ENCODE data around the gene KLLN. TPM values are rescaled to one million over a fixed set of nuclear protein-coding genes. Genes with fewer than 3 reads are reported as not detected.
"Not testable (repeated sequence)": the region's sequence is repeated elsewhere in the genome, so short reads cannot be mapped to it uniquely, and the experiment has no call there.

Gene KLLN
- total RNA-seq, 3 donors from 2014 or later, result 0.44 to 1.1 (median 0.66) TPM

DNA sequence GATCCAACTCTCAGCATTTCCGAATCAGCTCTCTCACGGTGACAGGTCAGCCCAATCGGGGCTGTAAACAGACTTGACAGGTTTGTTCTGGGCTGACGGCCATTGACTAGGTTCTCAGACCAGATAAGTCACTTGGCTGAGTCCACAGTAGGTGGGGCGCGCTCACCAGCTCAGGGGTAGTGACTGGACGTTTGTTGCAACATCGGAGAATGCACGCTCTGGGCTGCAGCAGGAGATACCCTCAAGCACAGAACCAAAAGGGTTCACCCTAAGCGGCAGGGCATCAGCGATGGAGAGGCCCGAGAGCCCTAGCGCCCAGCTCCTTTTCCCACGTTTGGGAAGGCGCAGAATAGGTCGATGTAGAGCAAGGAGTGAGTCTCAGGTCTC, 1.8 kb downstream of the KLLN start:
- Histone ChIP-seq H3K4me3 (peak overlapping the region; percentile 72 to 91 (median 73)), H3K9me3 (no peaks in the 10 kb centered on the region), H3K36me3 (no peaks in the 10 kb centered on the region), H3K4me1 (peaks cover 0 to 12% of the 10 kb centered on the region in 2 donors), H3K27me3 (no peaks in the 10 kb centered on the region), H3K27ac (peak overlapping the region; percentile 95 to 98)
- DNase-seq (ENCODE audit: low spot score in 2 of 2), result peak; percentile 60 to 67
- no peak for TF ChIP-seq POLR2A (IDR thresholded peaks at IDR 0.05)
- peak in 1 of 3 donors; percentile 3 for TF ChIP-seq POLR2AphosphoS5 (IDR thresholded peaks at IDR 0.05)
- intact Hi-C loops (cut with DNase I; ENCODE audit: low total_unique reads), result no loop called here

DNA sequence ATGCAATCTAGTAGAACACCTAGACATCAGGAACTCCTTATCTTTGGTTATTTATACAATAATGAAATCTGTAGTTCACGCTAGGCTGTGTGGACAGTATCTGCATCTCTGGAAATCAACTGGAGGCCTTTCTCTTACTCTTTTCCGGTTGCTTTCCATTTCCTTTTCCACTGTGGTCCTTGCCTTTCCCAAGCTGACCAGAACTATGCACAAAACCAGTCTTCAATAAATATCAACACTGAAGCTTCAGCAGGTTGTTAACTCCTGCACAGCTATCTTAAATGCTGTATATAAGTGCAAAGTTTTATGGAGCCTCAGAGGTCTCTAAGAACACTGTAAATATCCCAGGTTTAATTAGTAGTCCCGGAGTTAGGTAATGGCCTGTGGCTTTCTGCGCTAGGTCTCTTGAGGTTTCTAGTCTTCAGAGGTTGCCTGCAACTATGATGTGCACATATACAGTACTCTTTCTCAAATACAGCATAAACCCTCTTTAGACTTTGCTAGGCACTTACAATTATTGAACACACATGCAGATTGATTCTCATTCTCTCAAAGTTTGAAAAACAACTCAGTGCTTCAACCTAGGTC, 2.4 kb downstream of the KLLN start:
- H3K36me3 ChIP-seq, result no peaks in the 10 kb centered on the region
- DNase-seq (ENCODE audit: low spot score in 2 of 2), result no peak
- intact Hi-C loops (cut with DNase I; ENCODE audit: low total_unique reads), result no loop called here
- H3K27me3 ChIP-seq, result no peaks in the 10 kb centered on the region
- no peaks in the 10 kb centered on the region for H3K9me3 ChIP-seq
- H3K4me1 ChIP-seq, result peaks cover 0 to 12% of the 10 kb centered on the region in 2 donors
- TF ChIP-seq, protein P1, sequence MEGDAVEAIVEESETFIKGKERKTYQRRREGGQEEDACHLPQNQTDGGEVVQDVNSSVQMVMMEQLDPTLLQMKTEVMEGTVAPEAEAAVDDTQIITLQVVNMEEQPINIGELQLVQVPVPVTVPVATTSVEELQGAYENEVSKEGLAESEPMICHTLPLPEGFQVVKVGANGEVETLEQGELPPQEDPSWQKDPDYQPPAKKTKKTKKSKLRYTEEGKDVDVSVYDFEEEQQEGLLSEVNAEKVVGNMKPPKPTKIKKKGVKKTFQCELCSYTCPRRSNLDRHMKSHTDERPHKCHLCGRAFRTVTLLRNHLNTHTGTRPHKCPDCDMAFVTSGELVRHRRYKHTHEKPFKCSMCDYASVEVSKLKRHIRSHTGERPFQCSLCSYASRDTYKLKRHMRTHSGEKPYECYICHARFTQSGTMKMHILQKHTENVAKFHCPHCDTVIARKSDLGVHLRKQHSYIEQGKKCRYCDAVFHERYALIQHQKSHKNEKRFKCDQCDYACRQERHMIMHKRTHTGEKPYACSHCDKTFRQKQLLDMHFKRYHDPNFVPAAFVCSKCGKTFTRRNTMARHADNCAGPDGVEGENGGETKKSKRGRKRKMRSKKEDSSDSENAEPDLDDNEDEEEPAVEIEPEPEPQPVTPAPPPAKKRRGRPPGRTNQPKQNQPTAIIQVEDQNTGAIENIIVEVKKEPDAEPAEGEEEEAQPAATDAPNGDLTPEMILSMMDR (IDR thresholded peaks at IDR 0.05), result no peak
- TF ChIP-seq POLR2AphosphoS5 (IDR thresholded peaks at IDR 0.05), result no peak
- no peak for TF ChIP-seq POLR2A (IDR thresholded peaks at IDR 0.05)
- H3K4me3 ChIP-seq, result peak overlapping the region in 2 of 3 donors; percentile 72 to 91
- peak overlapping the region; percentile 95 to 98 for H3K27ac ChIP-seq

DNA sequence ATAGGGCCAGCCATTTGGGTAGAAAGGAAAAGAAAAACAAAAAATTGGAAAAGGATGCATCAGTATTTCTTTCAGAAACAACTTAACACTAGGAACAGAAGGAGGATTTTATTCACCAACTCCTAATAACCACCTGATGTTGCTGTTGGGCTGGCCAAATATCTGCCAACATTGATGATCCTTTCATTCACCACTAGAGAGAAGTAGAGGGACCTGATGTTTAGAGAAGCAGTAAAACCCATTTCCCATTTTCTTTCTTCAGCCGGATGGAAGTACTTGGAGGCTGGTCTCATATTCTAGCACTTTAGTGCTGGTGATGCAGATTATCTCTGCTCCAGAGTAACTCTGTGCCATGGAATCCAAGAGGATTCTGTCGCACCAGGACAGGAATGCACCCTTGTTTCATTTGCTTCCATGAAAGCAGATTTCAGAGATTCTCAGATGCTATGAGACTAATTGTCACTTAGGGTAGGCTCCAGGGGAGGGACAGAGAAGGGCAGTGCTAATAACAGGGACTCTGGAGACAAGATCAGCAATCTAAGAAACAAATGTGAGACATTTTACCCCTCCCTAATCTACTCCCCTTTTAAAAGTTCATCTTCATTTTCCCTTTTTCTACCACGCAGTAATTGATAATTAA, 3.1 kb downstream of the KLLN start:
- no peak overlapping the region for H3K4me3 ChIP-seq
- peaks cover 0 to 12% of the 10 kb centered on the region in 2 donors for H3K4me1 ChIP-seq
- no peak for TF ChIP-seq POLR2AphosphoS5 (IDR thresholded peaks at IDR 0.05)
- TF ChIP-seq, protein P1 (IDR thresholded peaks at IDR 0.05), result peak; percentile 33 to 50 (median 38)
- no peaks in the 10 kb centered on the region for H3K27me3 ChIP-seq
- no peak for DNase-seq (ENCODE audit: low spot score in 2 of 2)
- peak overlapping the region; percentile 64 to 98 for H3K27ac ChIP-seq
- H3K36me3 ChIP-seq, result no peaks in the 10 kb centered on the region
- intact Hi-C loops (cut with DNase I; ENCODE audit: low total_unique reads), result no loop called here
- H3K9me3 ChIP-seq, result no peaks in the 10 kb centered on the region

DNA sequence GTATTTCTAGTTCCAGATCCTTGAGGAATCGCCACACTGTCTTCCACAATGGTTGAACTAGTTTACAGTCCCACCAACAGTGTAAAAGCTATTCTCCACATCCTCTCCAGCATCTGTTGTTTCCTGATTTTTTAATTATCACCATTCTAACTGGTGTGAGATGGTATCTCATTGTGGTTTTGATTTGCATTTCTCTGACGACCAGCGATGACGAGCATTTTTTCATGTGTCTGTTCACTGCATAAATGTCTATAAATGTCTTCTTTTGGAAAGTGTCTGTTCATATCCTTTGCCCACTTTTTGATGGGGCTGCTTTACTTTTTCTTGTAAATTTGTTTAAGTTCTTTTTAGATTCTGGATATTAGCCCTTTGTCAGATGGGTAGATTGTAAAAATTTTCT, 7.7 kb downstream of the KLLN start:
- H3K9me3 ChIP-seq; H3K4me3 ChIP-seq; H3K4me1 ChIP-seq; H3K36me3 ChIP-seq; H3K27ac ChIP-seq; H3K27me3 ChIP-seq; DNase-seq (ENCODE audit: low spot score in 2 of 2); intact Hi-C loops (cut with DNase I; ENCODE audit: low total_unique reads): not testable (repeated sequence)

DNA sequence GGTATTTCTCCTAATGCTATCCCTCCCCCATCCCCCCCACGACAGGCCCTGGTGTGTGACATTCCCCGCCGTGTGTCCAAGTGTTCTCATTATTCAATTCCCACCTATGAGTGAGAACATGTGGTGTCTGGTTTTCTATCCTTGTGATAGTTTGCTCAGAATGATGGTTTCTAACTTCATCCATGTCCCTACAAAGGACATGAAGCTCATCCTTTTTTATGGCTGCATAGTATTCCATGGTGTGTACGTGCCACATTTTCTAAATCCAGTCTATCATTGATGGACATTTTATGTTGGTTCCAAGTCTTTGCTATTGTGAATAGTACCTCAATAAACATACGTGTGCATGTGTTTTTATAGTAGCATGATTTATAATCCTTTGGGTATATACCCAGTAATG, 8.1 kb downstream of the KLLN start:
- H3K4me3 ChIP-seq; DNase-seq (ENCODE audit: low spot score in 2 of 2); intact Hi-C loops (cut with DNase I; ENCODE audit: low total_unique reads); H3K27me3 ChIP-seq; H3K36me3 ChIP-seq; H3K4me1 ChIP-seq; H3K27ac ChIP-seq; H3K9me3 ChIP-seq: not testable (repeated sequence)

DNA sequence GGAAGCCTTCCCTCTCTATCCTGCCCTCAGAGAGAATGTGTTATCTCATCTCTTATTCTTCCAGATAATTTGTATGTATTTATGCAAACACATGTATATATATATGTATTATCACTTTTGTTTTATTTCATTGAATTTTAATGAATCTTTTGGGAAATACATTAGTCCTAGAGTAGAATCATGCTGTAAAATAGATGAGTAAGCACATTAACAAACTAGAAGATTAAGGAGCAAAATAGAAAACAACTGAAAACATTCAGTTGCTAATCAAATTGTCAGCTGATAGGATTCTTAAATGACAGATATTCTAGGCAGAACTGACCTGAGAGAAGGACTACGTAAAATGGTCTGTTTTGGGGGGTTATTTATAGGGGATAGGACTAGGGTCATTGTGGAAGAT, 11.2 kb downstream of the KLLN start:
- TF ChIP-seq, protein P1 (IDR thresholded peaks at IDR 0.05), result no peak
- no peak for TF ChIP-seq POLR2A (IDR thresholded peaks at IDR 0.05)
- no peak for TF ChIP-seq POLR2AphosphoS5 (IDR thresholded peaks at IDR 0.05)
- Histone ChIP-seq H3K4me3 (no peak overlapping the region), H3K27ac (no peak overlapping the region), H3K36me3 (no peaks in the 10 kb centered on the region), H3K9me3 (no peaks in the 10 kb centered on the region), H3K27me3 (no peaks in the 10 kb centered on the region), H3K4me1 (no peaks in the 10 kb centered on the region)
- intact Hi-C loops (cut with DNase I; ENCODE audit: low total_unique reads), result no loop called here
- DNase-seq (ENCODE audit: low spot score in 2 of 2), result no peak

All from breast epithelium (tissue), 4 donors.